IMR-90 (cell line): Measurements from ENCODE around the gene PLB1. TPM values are rescaled to one million over a fixed set of nuclear protein-coding genes. Genes with fewer than 3 reads are reported as not detected.
A peak's percentile ranks its signal among the peaks of the same experiment; 100 is the strongest.

Experiments
- ATAC-seq: fragments of 200-7000 bp; cut with Tn5 transposase; 2 replicates; pipeline ENCODE4 v1.9.1; 2020; ENCODE audit warnings: low read depth, mild to moderate bottlenecking, moderate library complexity
- BruUV-seq: library from RNA; stranded (reverse); fragments of 400-500 nt; replicated peaks from 2 replicates; lab custom pipeline; 2021; lab: Mats Ljungman, UMichigan
- CTCF ChIA-PET: fragments of 300-600 bp; formaldehyde crosslinking; extraction: SDS; loops from one replicate; lab custom pipeline; 2021; ENCODE audit warnings: antibody characterized with exemption; lab: Yijun Ruan, JAX
- POLR2A ChIA-PET: fragments of 300-600 bp; sonication (Branson Sonifier 250); formaldehyde crosslinking; loops from one replicate; lab custom pipeline; 2022; ENCODE audit warnings: antibody characterized with exemption; ENCODE audit not compliant: unreplicated experiment; lab: Charles Lee
- DNase-seq: peaks from one replicate; pipeline ENCODE4 v3.0.0; 2013
- H2AFZ ChIP-seq: replicated peaks from 2 replicates; pipeline ENCODE3; 2013; ENCODE audit warnings: low read length, mild to moderate bottlenecking; ENCODE audit not compliant: poor library complexity
- H2AK5ac ChIP-seq: 2 replicates; pipeline ENCODE4 v1.6.1; 2013; ENCODE audit warnings: low read depth, low read length, inconsistent platforms
- H2AK9ac ChIP-seq: replicated peaks from 2 replicates; pipeline ENCODE3; 2013; ENCODE audit warnings: mild to moderate bottlenecking, low read depth, low read length, moderate library complexity; ENCODE audit not compliant: poor library complexity
- H2BK120ac ChIP-seq: 2 replicates; pipeline ENCODE4 v1.6.1; 2013; ENCODE audit warnings: low read depth, low read length, inconsistent platforms
- H2BK15ac ChIP-seq: 3 replicates; pipeline ENCODE4 v1.6.1; 2013; ENCODE audit warnings: low read depth, low read length, inconsistent platforms
- H2BK20ac ChIP-seq: 2 replicates; pipeline ENCODE4 v1.6.1; 2013; ENCODE audit warnings: low read depth, mild to moderate bottlenecking, inconsistent platforms, low read length, moderate library complexity
- H2BK5ac ChIP-seq: 2 replicates; pipeline ENCODE4 v1.6.1; 2013; ENCODE audit warnings: mild to moderate bottlenecking, low read depth, low read length, inconsistent platforms; ENCODE audit not compliant: poor library complexity, severe bottlenecking
- H3K14ac ChIP-seq: replicated peaks from 2 replicates; pipeline ENCODE4 v1.6.1; 2013; ENCODE audit warnings: low read depth, low read length, inconsistent platforms
- H3K18ac ChIP-seq: 2 replicates; pipeline ENCODE4 v1.6.1; 2013; ENCODE audit warnings: low read depth, low read length, control low read depth
- H3K23ac ChIP-seq: 2 replicates; pipeline ENCODE4 v1.6.1; 2013; ENCODE audit warnings: low read depth, low read length, inconsistent platforms
- H3K27ac ChIP-seq: 2 replicates; pipeline ENCODE4 v1.5.1; 2013; ENCODE audit warnings: mild to moderate bottlenecking, control low read depth, low read length; ENCODE audit not compliant: insufficient read depth
- H3K27me3 ChIP-seq: 2 replicates; pipeline ENCODE4 v1.6.1; 2013; ENCODE audit warnings: low read length; ENCODE audit not compliant: control insufficient read depth, insufficient read depth
- H3K36me3 ChIP-seq: 2 replicates; pipeline ENCODE4 v1.6.1; 2013; ENCODE audit warnings: low read length, mixed read lengths; ENCODE audit not compliant: control insufficient read depth, insufficient read depth
- H3K4ac ChIP-seq: 2 replicates; pipeline ENCODE4 v1.6.1; 2013; ENCODE audit warnings: low read depth, low read length, inconsistent platforms
- H3K4me1 ChIP-seq: 2 replicates; pipeline ENCODE4 v1.6.1; 2013; ENCODE audit warnings: low read length, mixed read lengths; ENCODE audit not compliant: control insufficient read depth, insufficient read depth
- H3K4me2 ChIP-seq: 2 replicates; pipeline ENCODE4 v1.6.1; 2013; ENCODE audit warnings: low read depth, mild to moderate bottlenecking, control low read depth, low read length, moderate library complexity
- H3K4me3 ChIP-seq: 2 replicates; pipeline ENCODE4 v1.5.1; 2013; ENCODE audit warnings: low read depth, mild to moderate bottlenecking, control low read depth, low read length, moderate library complexity; ENCODE audit not compliant: insufficient read depth
- H3K56ac ChIP-seq: 2 replicates; pipeline ENCODE4 v1.6.1; 2013; ENCODE audit warnings: low read length, inconsistent platforms; ENCODE audit not compliant: insufficient read depth; ENCODE audit errors: extremely low read depth
- H3K79me1 ChIP-seq, 2 experiments: 2 replicates each; pipeline ENCODE4 v1.6.1; 2013; ENCODE audit warnings: low read length in 2 of 2, inconsistent platforms in 1 of 2, low read depth in 1 of 2
- H3K9ac ChIP-seq: 2 replicates; pipeline ENCODE4 v1.6.1; 2013; ENCODE audit warnings: low read depth, low read length, control low read depth
- H3K9me1 ChIP-seq: 2 replicates; pipeline ENCODE4 v1.6.1; 2013; ENCODE audit warnings: low read length, inconsistent platforms; ENCODE audit not compliant: insufficient read depth
- H3K9me3 ChIP-seq: 2 replicates; pipeline ENCODE4 v1.6.1; 2013; ENCODE audit warnings: low read length; ENCODE audit not compliant: control insufficient read depth, insufficient read depth
- H4K20me1 ChIP-seq: 2 replicates; pipeline ENCODE4 v1.6.1; 2013; ENCODE audit warnings: low read length, inconsistent platforms; ENCODE audit not compliant: insufficient read depth
- H4K5ac ChIP-seq: 2 replicates; pipeline ENCODE4 v1.6.1; 2013; ENCODE audit warnings: mild to moderate bottlenecking, low read depth, low read length, control low read depth
- H4K8ac ChIP-seq, 2 experiments: 2 replicates each; pipeline ENCODE4 v1.6.1; 2013; ENCODE audit warnings: low read depth in 2 of 2, low read length in 2 of 2, control low read depth in 1 of 2, inconsistent platforms in 1 of 2
- H4K91ac ChIP-seq: 2 replicates; pipeline ENCODE4 v1.6.1; 2013; ENCODE audit warnings: low read depth, low read length, inconsistent platforms; ENCODE audit not compliant: insufficient read depth
- MXI1 ChIP-seq: IDR thresholded peaks from 2 replicates; pipeline ENCODE4 v1.6.1; 2012; ENCODE audit warnings: low read depth, mild to moderate bottlenecking, low read length, moderate library complexity, borderline replicate concordance
- WGBS, 2 experiments: methylation state at CpG; one replicate each; pipeline versions ENCODE4 v1.1.5 to v1.1.7; 2013; ENCODE audit warnings: missing lambda C conversion rate in 2 of 2; ENCODE audit not compliant: insufficient read length in 1 of 2; ENCODE audit errors: extremely low coverage in 2 of 2; 5-methylcytosine and 5-hydroxymethylcytosine counted together
- dilution Hi-C: fragments of 300-500 bp; cut with HindIII; formaldehyde crosslinking; loops from one replicate; pipeline ENCODE4 v1.14.3; 2018; ENCODE audit warnings: low sequenced_read_pairs; ENCODE audit not compliant: unreplicated experiment
- in situ Hi-C: fragments of 300-500 bp; cut with MboI; formaldehyde crosslinking; loops from 3 replicates; pipeline ENCODE4 v1.14.3; 2019; ENCODE audit warnings: low sequenced_read_pairs, inconsistent platforms, mixed read lengths
- intact Hi-C: fragments of 100-400 bp; cut with micrococcal nuclease; formaldehyde crosslinking; loops from 2 replicates; pipeline ENCODE4 v1.10.0; 2022
- polyA plus RNA-seq, 3 experiments: library from polyadenylated mRNA; depleted of rRNA; stranded (reverse); fragments of >200 nt; gene quantifications; 2 replicates each; pipeline ENCODE4 v1.2.3, GENCODE V29; 2012; ENCODE audit warnings: low replicate concordance in 1 of 3
- total RNA-seq: library from RNA; depleted of rRNA; stranded (reverse); fragments of >200 nt; gene quantifications from 2 replicates; pipeline ENCODE4 v1.2.3, GENCODE V29; 2012

Gene PLB1
- total and polyA plus RNA-seq, 2 of the 4 experiments (the other 2 are of a cell fraction): 0.74 to 0.90 TPM

DNA sequence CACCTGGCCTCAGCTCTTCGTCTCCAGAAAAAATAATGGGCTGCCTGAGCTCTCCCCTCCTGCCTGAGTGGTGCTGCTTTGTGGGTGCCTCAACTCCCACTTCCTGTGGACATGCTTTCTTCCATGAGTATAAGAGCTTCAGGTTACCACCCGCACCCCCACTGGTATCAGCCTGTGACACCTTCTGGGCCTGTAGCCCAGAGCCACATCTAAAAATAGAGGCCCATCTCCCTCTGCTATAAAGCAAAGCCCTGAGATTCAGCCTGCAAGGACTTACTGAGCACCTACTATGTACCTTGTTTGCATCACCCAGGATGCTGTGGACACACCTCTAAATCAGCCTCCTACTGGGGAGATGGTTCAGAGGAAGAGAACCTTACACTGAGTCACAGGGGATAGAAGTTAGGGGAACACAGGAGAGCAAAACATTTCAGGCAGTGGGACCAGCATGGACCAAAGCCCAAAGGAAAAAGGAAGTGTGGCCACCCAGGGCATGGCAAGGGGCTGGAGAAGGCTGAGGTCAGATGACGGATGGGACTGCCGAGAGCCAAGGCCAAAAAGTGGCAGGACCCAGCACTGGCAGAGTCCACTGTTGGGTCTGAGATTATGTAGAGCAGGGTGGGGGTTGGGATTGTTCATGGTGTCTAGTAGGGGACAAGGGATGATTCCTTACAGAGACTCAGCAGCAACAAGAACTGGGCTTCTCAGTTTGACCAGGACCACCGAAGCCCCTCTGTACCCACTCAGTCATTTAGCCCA lies 132.0 kb downstream of the PLB1 start:
- Histone ChIP-seq H3K14ac (peak overlapping the region; percentile 90), H3K4me1 (peaks cover 25% of the 10 kb centered on the region), H3K56ac (no peak overlapping the region), H4K5ac (no peak overlapping the region), H3K9ac (no peak overlapping the region), H3K9me1 (peaks cover 27% of the 10 kb centered on the region), H4K91ac (peak overlapping the region; percentile 22; the same call in 1 of the 2 replicates), H3K27ac (no peak overlapping the region), H3K23ac (peak overlapping the region; percentile 66; the same call in 1 of the 2 replicates), H3K36me3 (no peaks in the 10 kb centered on the region), H2BK15ac (peak overlapping the region; percentile 31; the same call in 1 of the 3 replicates), H3K18ac (peak overlapping the region; percentile 52; the same call in 1 of the 2 replicates), H2AK9ac (peak overlapping the region; percentile 69), H2BK20ac (peak overlapping the region; percentile 80), H2BK5ac (peak overlapping the region; percentile 48), H3K9me3 (no peaks in the 10 kb centered on the region), H3K4me3 (no peak overlapping the region), H2AFZ (peak overlapping the region; percentile 52), H2AK5ac (peak overlapping the region; percentile 81; the same call in 1 of the 2 replicates), H3K27me3 (no peaks in the 10 kb centered on the region), H4K8ac (peak overlapping the region in 1 of 2 experiments; percentile 39; a peak in 1 of 4 replicates), H3K79me1 (no peaks in the 10 kb centered on the region), H3K4me2 (peak overlapping the region; percentile 7; the same call in 1 of the 2 replicates), H3K4ac (peak overlapping the region; percentile 73), H4K20me1 (no peaks in the 10 kb centered on the region), H2BK120ac (peak overlapping the region; percentile 79; the same call in 1 of the 2 replicates)
- TF ChIP-seq MXI1: no peak
- WGBS, 2 experiments: 90% methylated on average over 4 of the region's 5 CpGs; no CpG with 5 or more reads in 1 of the 2 experiments
- CTCF ChIA-PET: no interaction called here
- POLR2A ChIA-PET: no interaction called here
- peak; percentile 75 for DNase-seq
- intact Hi-C loops (no loop called here), dilution Hi-C loops (no loop called here), in situ Hi-C loops (no loop called here)
- ATAC-seq: 0 out of 2 replicates have a peak, but pooled peaks have one; percentile 22
- BruUV-seq: no TSS peak
